ENCODE data around the gene RSRP1.
"Not testable (repeated sequence)": the region's sequence is repeated elsewhere in the genome, so short reads cannot be mapped to it uniquely, and the experiment has no call there.

The RSRP1 gene

GRCh38 chr1:25272238-25272637 is 25.0 kb upstream of the RSRP1 start, which contains the start of gene RHD:
Gene RHD (plus strand): TSS chr1:25272509. CDS start chr1:25272548, 39 bp downstream.
- H3K9me3 ChIP-seq; H3K36me3 ChIP-seq; H3K4me1 ChIP-seq; DNase-seq; intact Hi-C loops (cut with DNase I; ENCODE audit: low total_unique reads); H3K27ac ChIP-seq; H3K4me3 ChIP-seq; H3K27me3 ChIP-seq: not testable (repeated sequence)

DNA sequence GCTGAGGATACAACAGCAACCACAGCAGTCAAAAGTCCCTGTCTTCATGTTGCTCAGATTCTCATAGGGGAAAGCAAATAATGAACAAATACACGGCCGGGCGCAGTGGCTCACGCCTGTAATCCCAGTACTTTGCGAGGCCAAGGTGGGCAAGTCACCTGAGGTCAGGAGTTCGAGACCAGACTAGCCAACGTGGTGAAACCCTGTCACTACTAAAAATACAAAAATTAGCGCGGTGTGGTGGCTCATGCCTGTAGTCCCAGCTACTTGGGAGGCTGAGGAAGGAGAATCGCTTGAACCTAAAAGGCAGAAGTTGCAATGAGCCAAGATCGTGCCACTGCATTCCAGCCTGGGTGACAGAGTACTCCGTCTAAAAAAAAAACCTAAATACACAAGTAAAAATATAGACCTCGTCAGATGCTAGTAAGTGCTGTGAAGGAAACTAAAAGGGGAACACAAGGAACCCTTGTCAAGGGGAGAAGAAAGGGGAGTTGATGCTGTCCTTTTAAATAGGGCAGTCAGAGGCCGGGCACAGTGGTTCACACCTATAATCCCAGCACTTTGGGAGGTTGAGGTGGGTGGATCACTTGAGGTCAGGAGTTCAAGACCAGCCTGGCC is 21.0 kb upstream of the RSRP1 start:
- peak overlapping the region; percentile 73 to 88 for H3K27ac ChIP-seq
- intact Hi-C loops (cut with DNase I; ENCODE audit: low total_unique reads) = not testable (repeated sequence)

GRCh38 chr1:25267288-25268142 is 20.3 kb upstream of the RSRP1 start:
- H3K36me3 ChIP-seq; intact Hi-C loops (cut with DNase I; ENCODE audit: low total_unique reads); H3K4me1 ChIP-seq; H3K9me3 ChIP-seq; H3K27me3 ChIP-seq: not testable (repeated sequence)
- H3K4me3 ChIP-seq = peak overlapping the region; percentile 57 to 66
- peak; percentile 78 to 91 for DNase-seq
- peak overlapping the region; percentile 73 to 88 for H3K27ac ChIP-seq

More for the DNA sequence above, 21.0 kb upstream of the RSRP1 start:
- H3K36me3 ChIP-seq, H3K27me3 ChIP-seq, H3K9me3 ChIP-seq, DNase-seq, H3K4me1 ChIP-seq: not testable (repeated sequence)
- H3K4me3 ChIP-seq = peak overlapping the region; percentile 57 to 66

GRCh38 chr1:25266554-25267287 is 19.5 kb upstream of the RSRP1 start:
- intact Hi-C loops (cut with DNase I; ENCODE audit: low total_unique reads); H3K27me3 ChIP-seq; H3K9me3 ChIP-seq; H3K4me1 ChIP-seq; DNase-seq; H3K36me3 ChIP-seq: not testable (repeated sequence)
- Histone ChIP-seq H3K4me3 (peak overlapping the region; percentile 57 to 66), H3K27ac (peak overlapping the region; percentile 73 to 88)
- TF ChIP-seq, protein P1, sequence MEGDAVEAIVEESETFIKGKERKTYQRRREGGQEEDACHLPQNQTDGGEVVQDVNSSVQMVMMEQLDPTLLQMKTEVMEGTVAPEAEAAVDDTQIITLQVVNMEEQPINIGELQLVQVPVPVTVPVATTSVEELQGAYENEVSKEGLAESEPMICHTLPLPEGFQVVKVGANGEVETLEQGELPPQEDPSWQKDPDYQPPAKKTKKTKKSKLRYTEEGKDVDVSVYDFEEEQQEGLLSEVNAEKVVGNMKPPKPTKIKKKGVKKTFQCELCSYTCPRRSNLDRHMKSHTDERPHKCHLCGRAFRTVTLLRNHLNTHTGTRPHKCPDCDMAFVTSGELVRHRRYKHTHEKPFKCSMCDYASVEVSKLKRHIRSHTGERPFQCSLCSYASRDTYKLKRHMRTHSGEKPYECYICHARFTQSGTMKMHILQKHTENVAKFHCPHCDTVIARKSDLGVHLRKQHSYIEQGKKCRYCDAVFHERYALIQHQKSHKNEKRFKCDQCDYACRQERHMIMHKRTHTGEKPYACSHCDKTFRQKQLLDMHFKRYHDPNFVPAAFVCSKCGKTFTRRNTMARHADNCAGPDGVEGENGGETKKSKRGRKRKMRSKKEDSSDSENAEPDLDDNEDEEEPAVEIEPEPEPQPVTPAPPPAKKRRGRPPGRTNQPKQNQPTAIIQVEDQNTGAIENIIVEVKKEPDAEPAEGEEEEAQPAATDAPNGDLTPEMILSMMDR (IDR thresholded peaks at IDR 0.05) = peak in 1 of 2 experiments; percentile 18

DNA sequence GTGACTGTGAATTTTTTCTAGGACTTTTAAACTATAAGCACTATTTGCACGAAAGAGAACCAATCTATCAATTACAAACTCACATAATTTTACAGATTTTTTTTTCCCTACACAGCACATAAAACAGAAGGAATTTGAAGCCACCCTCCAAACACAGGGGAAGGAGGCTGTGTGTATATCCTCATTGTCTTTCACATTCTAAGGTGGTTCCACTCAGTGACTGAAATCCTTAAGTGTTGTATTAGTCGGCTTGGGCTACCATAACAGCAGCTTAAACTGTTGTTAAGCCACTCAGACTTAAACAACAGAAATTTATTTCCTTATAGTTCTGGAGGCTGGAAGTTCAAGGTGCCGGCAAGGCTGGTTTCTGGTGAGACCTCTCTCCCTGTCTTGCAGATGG is 13.1 kb upstream of the RSRP1 start:
- DNase-seq, H3K36me3 ChIP-seq: not testable (repeated sequence)

GRCh38 chr1:25259813-25260212 is 12.6 kb upstream of the RSRP1 start:
- intact Hi-C loops (cut with DNase I; ENCODE audit: low total_unique reads) = not testable (repeated sequence)

More for the DNA sequence above, 13.1 kb upstream of the RSRP1 start:
- H3K27me3 ChIP-seq; intact Hi-C loops (cut with DNase I; ENCODE audit: low total_unique reads); H3K9me3 ChIP-seq; H3K4me3 ChIP-seq; H3K27ac ChIP-seq: not testable (repeated sequence)
- H3K4me1 ChIP-seq = peaks cover 0 to 35% (median 7%) of the 10 kb centered on the region in 4 donors

DNA sequence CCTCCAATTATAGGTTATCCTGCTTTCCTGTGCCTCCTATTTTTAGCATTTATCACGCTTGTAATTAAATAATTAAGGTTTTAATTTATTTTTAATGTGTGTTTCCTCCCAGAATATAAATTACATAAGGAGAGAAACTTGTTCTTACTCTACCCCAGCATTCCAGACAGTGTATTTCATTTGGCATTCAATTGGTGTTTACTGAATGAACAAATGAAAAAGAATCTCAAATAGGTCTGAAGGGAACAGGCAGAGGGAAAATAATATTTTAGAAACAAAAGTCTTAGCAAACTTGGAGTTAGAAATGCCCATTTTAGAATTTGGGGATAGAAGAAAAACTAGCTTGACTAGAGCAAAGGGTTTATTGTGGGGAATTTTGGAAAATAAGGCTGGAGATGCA is 9.9 kb upstream of the RSRP1 start:
- H3K4me1 ChIP-seq = peaks cover 0 to 35% (median 7%) of the 10 kb centered on the region in 4 donors
- H3K9me3 ChIP-seq = no peaks in the 10 kb centered on the region
- TF ChIP-seq, protein P1 (IDR thresholded peaks at IDR 0.05) = no peak
- intact Hi-C loops (cut with DNase I; ENCODE audit: low total_unique reads) = no loop called here
- peak overlapping the region in 1 of 2 donors; percentile 55 for H3K27ac ChIP-seq
- H3K27me3 ChIP-seq = no peaks in the 10 kb centered on the region
- no peak overlapping the region for H3K4me3 ChIP-seq
- H3K36me3 ChIP-seq = no peaks in the 10 kb centered on the region
- DNase-seq = no peak

More at GRCh38 chr1:25259813-25260212, 12.6 kb upstream of the RSRP1 start:
- not testable (repeated sequence) for H3K27me3 ChIP-seq, H3K9me3 ChIP-seq, DNase-seq, H3K36me3 ChIP-seq, H3K4me3 ChIP-seq, H3K27ac ChIP-seq
- H3K4me1 ChIP-seq = peaks cover 0 to 35% (median 7%) of the 10 kb centered on the region in 4 donors

All from tibial artery (tissue), 4 donors.